PFSK-1 (cell line): ENCODE results near the gene AFAP1L2.

ENCODE experiments used
- FOXP2 ChIP-seq: optimal IDR thresholded peaks from 2 replicates; pipeline ENCODE3; 2011; ENCODE audit warnings: borderline replicate concordance, control low read depth, inconsistent platforms; ENCODE audit not compliant: insufficient read depth; ENCODE audit errors: extremely low read length, extremely low read depth
- POLR2AphosphoS5 ChIP-seq: IDR thresholded peaks from 2 replicates; pipeline ENCODE4 v1.6.1; 2012; ENCODE audit warnings: low read depth, mild to moderate bottlenecking, control low read depth, low read length, moderate library complexity
- SIN3A ChIP-seq: IDR thresholded peaks from 2 replicates; pipeline ENCODE4 v1.6.1; 2012; ENCODE audit warnings: mild to moderate bottlenecking, low read length, moderate library complexity, borderline replicate concordance; ENCODE audit not compliant: insufficient read depth
- TAF1 ChIP-seq: IDR thresholded peaks from 2 replicates; pipeline ENCODE4 v1.6.1; 2012; ENCODE audit warnings: low read length, control low read depth, borderline replicate concordance; ENCODE audit not compliant: insufficient read depth
- TF ChIP-seq, protein P1 (sequence below), 2 experiments: IDR thresholded peaks; 2 replicates each; pipeline versions ENCODE4 v1.6.1 to v1.8.0; 2011 to 2012; ENCODE audit warnings: low read depth in 2 of 2, low read length in 2 of 2, control low read depth in 1 of 2, inconsistent platforms in 1 of 2, mild to moderate bottlenecking in 1 of 2, moderate library complexity in 1 of 2; ENCODE audit not compliant: insufficient read depth in 1 of 2

AFAP1L2 gene

DNA sequence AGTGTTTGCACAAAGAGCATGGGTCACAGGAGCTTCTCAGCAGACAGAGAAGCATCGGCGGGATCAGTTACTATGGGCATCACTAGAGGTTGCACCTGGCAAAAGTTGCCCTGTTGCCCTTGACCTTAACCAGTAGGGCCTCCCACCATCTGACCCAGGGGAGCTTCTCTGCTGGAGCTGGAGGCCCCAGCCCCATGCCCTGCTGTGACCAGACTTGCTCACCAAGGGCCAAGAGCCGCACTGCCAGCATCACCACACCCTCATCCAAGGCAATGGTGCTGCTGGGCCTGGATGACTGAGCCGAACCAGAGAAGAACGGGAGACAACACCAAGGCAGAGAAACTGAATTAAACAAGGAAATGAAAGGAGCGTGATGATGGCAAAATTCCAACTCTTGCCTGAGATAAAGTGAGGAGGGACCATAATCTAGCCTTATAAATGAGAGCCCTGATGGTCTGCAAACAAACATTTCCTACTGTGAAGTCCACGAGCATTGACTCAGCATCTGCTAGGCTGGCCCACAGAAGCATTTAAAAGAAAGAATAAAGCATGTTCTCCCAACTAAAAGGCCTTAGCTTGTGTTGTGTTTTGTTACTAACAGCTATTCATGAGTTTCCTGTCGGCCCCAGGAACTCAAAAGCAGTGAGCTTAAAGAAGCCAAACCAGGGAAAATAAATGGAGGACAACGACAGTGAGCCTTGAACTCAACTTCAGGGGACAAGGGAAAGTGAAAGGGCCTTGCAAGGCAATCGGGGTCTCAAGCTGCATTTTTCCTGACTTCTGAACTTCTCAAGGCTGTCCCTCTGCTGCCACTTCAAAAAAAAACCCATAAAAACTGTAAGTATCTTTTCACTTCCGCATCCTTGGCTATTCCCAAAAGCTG is 60.4 kb downstream of the AFAP1L2 start:
- TF ChIP-seq FOXP2 = no peak
- TF ChIP-seq TAF1 = no peak
- no peak for TF ChIP-seq POLR2AphosphoS5
- no peak for TF ChIP-seq SIN3A
- TF ChIP-seq, protein P1, sequence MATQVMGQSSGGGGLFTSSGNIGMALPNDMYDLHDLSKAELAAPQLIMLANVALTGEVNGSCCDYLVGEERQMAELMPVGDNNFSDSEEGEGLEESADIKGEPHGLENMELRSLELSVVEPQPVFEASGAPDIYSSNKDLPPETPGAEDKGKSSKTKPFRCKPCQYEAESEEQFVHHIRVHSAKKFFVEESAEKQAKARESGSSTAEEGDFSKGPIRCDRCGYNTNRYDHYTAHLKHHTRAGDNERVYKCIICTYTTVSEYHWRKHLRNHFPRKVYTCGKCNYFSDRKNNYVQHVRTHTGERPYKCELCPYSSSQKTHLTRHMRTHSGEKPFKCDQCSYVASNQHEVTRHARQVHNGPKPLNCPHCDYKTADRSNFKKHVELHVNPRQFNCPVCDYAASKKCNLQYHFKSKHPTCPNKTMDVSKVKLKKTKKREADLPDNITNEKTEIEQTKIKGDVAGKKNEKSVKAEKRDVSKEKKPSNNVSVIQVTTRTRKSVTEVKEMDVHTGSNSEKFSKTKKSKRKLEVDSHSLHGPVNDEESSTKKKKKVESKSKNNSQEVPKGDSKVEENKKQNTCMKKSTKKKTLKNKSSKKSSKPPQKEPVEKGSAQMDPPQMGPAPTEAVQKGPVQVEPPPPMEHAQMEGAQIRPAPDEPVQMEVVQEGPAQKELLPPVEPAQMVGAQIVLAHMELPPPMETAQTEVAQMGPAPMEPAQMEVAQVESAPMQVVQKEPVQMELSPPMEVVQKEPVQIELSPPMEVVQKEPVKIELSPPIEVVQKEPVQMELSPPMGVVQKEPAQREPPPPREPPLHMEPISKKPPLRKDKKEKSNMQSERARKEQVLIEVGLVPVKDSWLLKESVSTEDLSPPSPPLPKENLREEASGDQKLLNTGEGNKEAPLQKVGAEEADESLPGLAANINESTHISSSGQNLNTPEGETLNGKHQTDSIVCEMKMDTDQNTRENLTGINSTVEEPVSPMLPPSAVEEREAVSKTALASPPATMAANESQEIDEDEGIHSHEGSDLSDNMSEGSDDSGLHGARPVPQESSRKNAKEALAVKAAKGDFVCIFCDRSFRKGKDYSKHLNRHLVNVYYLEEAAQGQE (IDR thresholded peaks at IDR 0.05; ENCODE audit: insufficient read depth in 1 of 2, low read depth in 2 of 2, low read length in 2 of 2) = no peak

DNA sequence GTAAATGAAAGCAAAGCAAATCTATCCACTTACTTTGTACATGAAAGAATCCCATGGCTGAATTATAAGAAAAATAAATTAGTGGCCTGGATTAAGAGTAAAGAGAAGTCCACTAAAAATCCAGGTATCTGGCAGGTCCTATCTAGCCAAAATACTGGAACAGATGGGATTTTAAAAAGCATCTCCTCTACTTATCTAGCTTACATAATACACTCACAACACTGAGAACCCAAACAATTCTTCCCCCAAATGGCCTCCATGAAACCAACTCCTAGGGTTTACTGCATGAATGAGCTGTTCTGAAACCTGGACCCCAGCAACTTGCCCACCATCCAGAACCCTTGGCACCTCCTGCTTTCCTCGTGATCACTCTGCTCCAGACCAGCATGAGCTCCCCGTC is 61.3 kb downstream of the AFAP1L2 start:
- TF ChIP-seq FOXP2 (no peak), POLR2AphosphoS5 (no peak)

DNA sequence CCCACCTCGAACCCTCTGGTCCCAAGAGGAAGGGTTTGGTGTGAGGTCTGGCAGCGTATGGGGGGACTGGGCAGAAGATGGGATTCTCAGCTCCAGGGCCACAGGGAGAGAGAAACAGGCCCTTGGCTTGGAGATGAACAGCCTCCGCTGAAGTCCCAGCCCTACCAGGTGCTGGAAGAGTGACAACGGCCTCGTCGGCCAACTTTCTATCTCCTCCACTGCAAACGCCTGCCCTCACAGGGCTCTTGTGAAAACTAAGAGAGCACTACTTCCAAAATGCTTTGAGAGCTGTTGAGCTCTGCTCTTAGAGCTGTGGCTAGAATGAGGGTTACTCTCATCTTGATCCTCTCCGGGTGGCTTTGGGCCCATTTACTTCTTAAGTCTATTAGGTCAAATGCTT is 63.5 kb downstream of the AFAP1L2 start:
- TF ChIP-seq POLR2AphosphoS5 = no peak
- TF ChIP-seq, protein P1 (IDR thresholded peaks at IDR 0.05; ENCODE audit: insufficient read depth in 1 of 2, low read depth in 2 of 2, low read length in 2 of 2) = no peak
- no peak for TF ChIP-seq FOXP2
- no peak for TF ChIP-seq SIN3A
- no peak for TF ChIP-seq TAF1

DNA sequence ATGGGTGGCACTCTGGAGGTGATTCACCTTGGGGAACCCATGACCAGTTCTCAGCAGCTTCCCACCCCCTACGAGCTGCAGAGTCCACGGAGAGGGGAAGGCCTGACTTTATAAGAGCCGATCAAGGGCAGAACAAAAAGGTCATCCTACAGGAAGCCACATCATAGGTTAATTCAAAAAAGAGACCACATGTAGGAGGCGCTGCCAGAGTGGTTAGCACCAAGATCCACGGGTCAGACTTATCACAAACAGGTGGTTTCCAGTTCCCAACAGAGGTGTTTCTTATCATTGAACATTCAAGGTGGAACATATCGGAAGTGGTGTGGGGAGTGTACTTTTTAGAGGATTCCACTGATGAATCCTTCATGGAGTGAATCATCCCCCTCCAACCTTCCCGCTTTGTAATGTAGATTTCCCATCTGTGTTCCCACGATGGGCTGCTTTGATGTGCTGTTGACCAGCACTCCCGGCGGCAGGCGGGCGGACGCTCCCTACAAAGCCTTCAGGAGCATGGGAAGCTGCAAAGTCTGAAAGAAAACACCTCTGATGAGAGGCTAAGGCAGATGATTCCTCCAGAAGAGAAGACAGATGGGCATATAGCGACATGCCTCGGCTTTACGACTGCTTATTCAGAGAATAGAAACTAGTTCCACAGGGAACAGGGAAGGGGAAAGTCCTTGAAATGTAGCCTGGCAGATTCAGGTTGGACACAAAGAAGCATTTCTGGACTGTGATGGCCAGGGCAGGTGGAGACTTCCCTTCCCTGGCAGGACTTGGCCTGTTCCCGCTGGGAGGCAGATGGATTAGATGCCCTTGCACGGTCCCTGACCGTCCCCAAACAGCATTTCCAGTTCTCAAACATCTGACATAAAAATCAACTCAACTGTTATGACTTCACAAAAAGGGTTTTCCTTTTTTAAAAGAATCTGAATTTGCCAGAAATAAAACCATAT is 66.5 kb downstream of the AFAP1L2 start:
- no peak for TF ChIP-seq TAF1
- no peak for TF ChIP-seq SIN3A
- TF ChIP-seq FOXP2 = no peak
- no peak for TF ChIP-seq POLR2AphosphoS5
- TF ChIP-seq, protein P1 (IDR thresholded peaks at IDR 0.05; ENCODE audit: insufficient read depth in 1 of 2, low read depth in 2 of 2, low read length in 2 of 2) = no peak

DNA sequence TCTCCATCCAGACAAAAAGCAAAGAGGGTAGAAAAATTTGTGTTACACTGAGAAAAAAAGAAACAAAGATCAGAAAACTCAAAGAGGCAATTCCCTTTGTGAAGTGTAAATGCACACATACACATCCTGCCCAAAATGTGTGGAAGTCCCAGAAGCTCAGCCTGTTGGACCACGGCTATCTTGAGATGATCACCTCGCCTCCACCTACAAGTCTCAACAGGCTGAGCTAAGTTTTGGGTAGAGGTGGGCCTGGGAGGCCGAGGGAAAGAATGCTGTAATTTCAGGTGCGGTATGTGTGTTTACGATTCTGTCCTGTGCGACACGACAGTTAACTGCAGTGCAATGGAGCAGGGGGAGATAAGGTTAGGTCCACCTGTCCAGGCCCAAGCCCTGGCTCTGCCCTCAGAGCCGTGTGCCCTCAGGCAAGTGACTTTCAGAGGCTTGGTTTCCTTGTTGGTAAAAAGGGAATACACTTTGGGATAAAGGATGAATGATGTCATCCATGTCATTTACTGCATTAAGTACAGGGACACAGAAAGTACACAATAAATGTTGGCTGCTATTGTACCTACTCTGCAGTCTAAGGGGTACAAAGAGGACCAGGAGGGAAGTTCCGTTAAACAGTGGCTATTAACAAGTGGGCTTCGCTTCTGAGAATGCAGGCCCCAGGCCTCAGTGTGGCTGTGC is 67.3 kb downstream of the AFAP1L2 start:
- no peak for TF ChIP-seq POLR2AphosphoS5
- TF ChIP-seq, protein P1 (IDR thresholded peaks at IDR 0.05; ENCODE audit: insufficient read depth in 1 of 2, low read depth in 2 of 2, low read length in 2 of 2) = no peak
- no peak for TF ChIP-seq SIN3A
- no peak for TF ChIP-seq FOXP2
- TF ChIP-seq TAF1 = no peak
